GM12872 (cell line): Measurements from ENCODE around the gene COL5A1.

ENCODE experiments used
- CTCF ChIP-seq: IDR thresholded peaks from 3 replicates; pipeline ENCODE4 v1.5.1; 2011; ENCODE audit warnings: low read depth, mild to moderate bottlenecking, low read length, moderate library complexity; ENCODE audit not compliant: insufficient read depth

The COL5A1 gene

GRCh38 chr9:134628354-134628736 lies 13.3 kb upstream of the COL5A1 start:
- TF ChIP-seq CTCF, result no peak

- no peak for TF ChIP-seq CTCF
These were observed 12.5 kb upstream of the COL5A1 start for GRCh38 chr9:134629061-134629585.

- TF ChIP-seq CTCF, result no peak
These were observed 11.8 kb upstream of the COL5A1 start for GRCh38 chr9:134629586-134630392.

GRCh38 chr9:134630393-134630790 lies 11.2 kb upstream of the COL5A1 start:
- TF ChIP-seq CTCF, result no peak

- no peak for TF ChIP-seq CTCF
These were observed 10.7 kb upstream of the COL5A1 start for GRCh38 chr9:134630861-134631260.

- no peak for TF ChIP-seq CTCF
These were observed 9.7 kb upstream of the COL5A1 start for GRCh38 chr9:134631881-134632280.

GRCh38 chr9:134632329-134632728 lies 9.3 kb upstream of the COL5A1 start:
- TF ChIP-seq CTCF, result no peak
